ENCODE results near the gene CPA4.

CPA4 gene

DNA sequence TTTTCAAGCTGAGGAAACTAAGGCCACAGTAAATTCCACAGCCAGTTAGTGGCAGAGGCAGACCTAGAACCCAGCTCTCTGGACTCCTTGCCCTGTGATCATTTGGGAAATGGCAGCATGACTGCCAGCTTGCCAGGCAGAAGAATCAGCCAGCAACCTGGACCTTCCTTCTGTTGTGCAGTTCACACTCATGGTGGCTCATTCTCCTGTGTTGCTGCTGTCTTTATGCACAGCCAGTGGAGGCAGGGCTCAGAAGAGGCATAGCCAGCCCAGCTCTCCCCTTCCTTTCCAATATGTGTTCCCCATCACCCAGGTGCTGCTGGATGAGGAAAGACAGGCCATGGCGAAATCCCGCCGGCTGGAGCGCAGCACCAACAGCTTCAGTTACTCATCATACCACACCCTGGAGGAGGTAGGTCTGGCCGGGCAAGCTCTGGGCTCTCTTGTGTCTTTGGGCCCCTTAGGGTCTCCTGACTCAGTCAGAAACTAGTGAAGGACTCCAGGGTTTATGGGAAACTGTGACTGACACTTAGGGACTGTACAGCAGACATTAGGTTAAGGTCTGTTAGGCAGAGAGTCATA, 66.4 kb downstream of the CPA4 start:
- no peak overlapping the region for H3K27ac ChIP-seq (ENCODE audit: low read length)
- no peak overlapping the region for H3K4me2 ChIP-seq (ENCODE audit: low read depth, low read length)
- no peak overlapping the region for H3K9ac ChIP-seq (ENCODE audit: low read length)
- no peaks in the 10 kb centered on the region for H3K79me2 ChIP-seq (ENCODE audit: low read length)
- no peak overlapping the region for H3K4me3 ChIP-seq (ENCODE audit: low read length)
- no peaks in the 10 kb centered on the region for H3K36me3 ChIP-seq (replicated peaks; ENCODE audit: insufficient read depth, low read length)
- DNase-seq: no peak
- H3K9me3 ChIP-seq (replicated peaks; ENCODE audit: insufficient read depth, low read length): no peaks in the 10 kb centered on the region
- no peaks in the 10 kb centered on the region for H3K27me3 ChIP-seq (replicated peaks; ENCODE audit: insufficient read depth, low read length)
- H3F3A ChIP-seq (ENCODE audit: insufficient read depth, low read length): no peaks in the 10 kb centered on the region
- TF ChIP-seq EZH2phosphoT487 (IDR thresholded peaks at IDR 0.05; ENCODE audit: low read length) (no peak), EZH2 (optimal IDR thresholded peaks at IDR 0.05; ENCODE audit: low read depth, low read length) (no peak)
- TF ChIP-seq, protein P1, sequence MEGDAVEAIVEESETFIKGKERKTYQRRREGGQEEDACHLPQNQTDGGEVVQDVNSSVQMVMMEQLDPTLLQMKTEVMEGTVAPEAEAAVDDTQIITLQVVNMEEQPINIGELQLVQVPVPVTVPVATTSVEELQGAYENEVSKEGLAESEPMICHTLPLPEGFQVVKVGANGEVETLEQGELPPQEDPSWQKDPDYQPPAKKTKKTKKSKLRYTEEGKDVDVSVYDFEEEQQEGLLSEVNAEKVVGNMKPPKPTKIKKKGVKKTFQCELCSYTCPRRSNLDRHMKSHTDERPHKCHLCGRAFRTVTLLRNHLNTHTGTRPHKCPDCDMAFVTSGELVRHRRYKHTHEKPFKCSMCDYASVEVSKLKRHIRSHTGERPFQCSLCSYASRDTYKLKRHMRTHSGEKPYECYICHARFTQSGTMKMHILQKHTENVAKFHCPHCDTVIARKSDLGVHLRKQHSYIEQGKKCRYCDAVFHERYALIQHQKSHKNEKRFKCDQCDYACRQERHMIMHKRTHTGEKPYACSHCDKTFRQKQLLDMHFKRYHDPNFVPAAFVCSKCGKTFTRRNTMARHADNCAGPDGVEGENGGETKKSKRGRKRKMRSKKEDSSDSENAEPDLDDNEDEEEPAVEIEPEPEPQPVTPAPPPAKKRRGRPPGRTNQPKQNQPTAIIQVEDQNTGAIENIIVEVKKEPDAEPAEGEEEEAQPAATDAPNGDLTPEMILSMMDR (IDR thresholded peaks at IDR 0.05; ENCODE audit: low read length): no peak
- H3K9me2 ChIP-seq (replicated peaks; ENCODE audit: insufficient read depth, low read length): no peaks in the 10 kb centered on the region
- no peak overlapping the region for H2AFZ ChIP-seq (ENCODE audit: low read length)
- no peaks in the 10 kb centered on the region for H3K4me1 ChIP-seq (ENCODE audit: low read length)
- H4K20me1 ChIP-seq (ENCODE audit: insufficient read depth, low read length): no peaks in the 10 kb centered on the region

DNA sequence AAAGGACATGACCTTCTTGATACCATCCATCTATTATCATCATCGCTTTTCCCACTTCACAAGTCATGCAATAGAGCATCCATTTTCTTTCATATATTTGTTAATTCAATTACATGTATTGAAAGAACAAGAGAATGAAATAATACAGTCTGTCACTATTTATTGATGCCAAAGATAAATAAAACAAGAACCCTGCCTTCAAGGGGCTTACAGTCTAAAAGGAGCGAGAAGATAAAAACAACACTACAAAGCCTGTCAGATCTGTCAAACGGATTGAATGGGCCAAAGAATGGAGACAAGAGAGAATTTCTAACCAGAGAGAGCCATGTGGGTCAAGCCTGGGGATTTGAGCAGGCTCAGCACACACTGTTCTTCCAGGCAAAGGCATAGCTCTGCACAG, 67.6 kb downstream of the CPA4 start:
- Histone ChIP-seq H3K36me3 (replicated peaks; ENCODE audit: insufficient read depth, low read length) (no peaks in the 10 kb centered on the region), H3K9me2 (replicated peaks; ENCODE audit: insufficient read depth, low read length) (no peaks in the 10 kb centered on the region), H2AFZ (ENCODE audit: low read length) (no peak overlapping the region), H3F3A (ENCODE audit: insufficient read depth, low read length) (no peaks in the 10 kb centered on the region), H3K27me3 (replicated peaks; ENCODE audit: insufficient read depth, low read length) (no peaks in the 10 kb centered on the region), H3K4me3 (ENCODE audit: low read length) (no peak overlapping the region), H3K4me1 (ENCODE audit: low read length) (no peaks in the 10 kb centered on the region), H3K4me2 (ENCODE audit: low read depth, low read length) (no peak overlapping the region), H4K20me1 (ENCODE audit: insufficient read depth, low read length) (no peaks in the 10 kb centered on the region), H3K27ac (ENCODE audit: low read length) (no peak overlapping the region), H3K9me3 (replicated peaks; ENCODE audit: insufficient read depth, low read length) (no peaks in the 10 kb centered on the region), H3K9ac (ENCODE audit: low read length) (no peak overlapping the region), H3K79me2 (ENCODE audit: low read length) (no peaks in the 10 kb centered on the region)
- DNase-seq: no peak
- TF ChIP-seq EZH2 (optimal IDR thresholded peaks at IDR 0.05; ENCODE audit: low read depth, low read length): no peak
- TF ChIP-seq EZH2phosphoT487 (IDR thresholded peaks at IDR 0.05; ENCODE audit: low read length): no peak
- TF ChIP-seq, protein P1 (IDR thresholded peaks at IDR 0.05; ENCODE audit: low read length): no peak

DNA sequence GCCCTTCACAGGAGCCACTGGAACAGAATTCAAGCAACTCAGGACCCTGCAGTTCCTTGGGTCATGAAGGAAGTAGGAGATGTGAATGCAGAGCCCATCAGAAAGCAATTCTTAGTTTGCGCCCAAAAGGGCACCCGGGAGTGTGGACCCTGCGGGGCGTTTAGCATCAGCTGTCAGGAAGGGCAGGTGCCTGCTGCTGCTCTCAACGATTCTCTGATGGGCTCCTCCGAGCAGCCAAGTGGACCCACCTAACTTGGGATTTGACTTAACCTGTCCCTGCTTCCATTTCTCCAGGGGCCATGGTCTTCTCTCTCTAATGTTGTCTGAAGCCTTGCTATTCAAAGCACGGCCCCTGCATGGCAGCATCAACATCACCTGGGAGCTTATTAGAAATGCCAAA, 68.7 kb downstream of the CPA4 start:
- H3K9me3 ChIP-seq (replicated peaks; ENCODE audit: insufficient read depth, low read length): no peaks in the 10 kb centered on the region
- no peaks in the 10 kb centered on the region for H4K20me1 ChIP-seq (ENCODE audit: insufficient read depth, low read length)
- no peaks in the 10 kb centered on the region for H3K36me3 ChIP-seq (replicated peaks; ENCODE audit: insufficient read depth, low read length)
- H3K4me2 ChIP-seq (ENCODE audit: low read depth, low read length): no peak overlapping the region
- no peaks in the 10 kb centered on the region for H3K9me2 ChIP-seq (replicated peaks; ENCODE audit: insufficient read depth, low read length)
- H3K27me3 ChIP-seq (replicated peaks; ENCODE audit: insufficient read depth, low read length): no peaks in the 10 kb centered on the region
- DNase-seq: no peak
- no peak overlapping the region for H3K9ac ChIP-seq (ENCODE audit: low read length)
- no peak overlapping the region for H3K4me3 ChIP-seq (ENCODE audit: low read length)
- no peak overlapping the region for H2AFZ ChIP-seq (ENCODE audit: low read length)
- no peaks in the 10 kb centered on the region for H3K79me2 ChIP-seq (ENCODE audit: low read length)
- no peak overlapping the region for H3K27ac ChIP-seq (ENCODE audit: low read length)
- no peaks in the 10 kb centered on the region for H3F3A ChIP-seq (ENCODE audit: insufficient read depth, low read length)
- H3K4me1 ChIP-seq (ENCODE audit: low read length): no peaks in the 10 kb centered on the region
- TF ChIP-seq, protein P1 (IDR thresholded peaks at IDR 0.05; ENCODE audit: low read length): no peak

All from MM.1S (cell line).